ENCODE results near the gene KCTD20. TPM values are rescaled to one million over a fixed set of nuclear protein-coding genes. Genes with fewer than 3 reads are reported as not detected.

The KCTD20 gene
- total and polyA plus RNA-seq, 10 of the 15 experiments (the other 5 are each of a cell fraction or from before 2014, with no cell fraction given): 18.1 to 77.0 (median 50.5) TPM

DNA sequence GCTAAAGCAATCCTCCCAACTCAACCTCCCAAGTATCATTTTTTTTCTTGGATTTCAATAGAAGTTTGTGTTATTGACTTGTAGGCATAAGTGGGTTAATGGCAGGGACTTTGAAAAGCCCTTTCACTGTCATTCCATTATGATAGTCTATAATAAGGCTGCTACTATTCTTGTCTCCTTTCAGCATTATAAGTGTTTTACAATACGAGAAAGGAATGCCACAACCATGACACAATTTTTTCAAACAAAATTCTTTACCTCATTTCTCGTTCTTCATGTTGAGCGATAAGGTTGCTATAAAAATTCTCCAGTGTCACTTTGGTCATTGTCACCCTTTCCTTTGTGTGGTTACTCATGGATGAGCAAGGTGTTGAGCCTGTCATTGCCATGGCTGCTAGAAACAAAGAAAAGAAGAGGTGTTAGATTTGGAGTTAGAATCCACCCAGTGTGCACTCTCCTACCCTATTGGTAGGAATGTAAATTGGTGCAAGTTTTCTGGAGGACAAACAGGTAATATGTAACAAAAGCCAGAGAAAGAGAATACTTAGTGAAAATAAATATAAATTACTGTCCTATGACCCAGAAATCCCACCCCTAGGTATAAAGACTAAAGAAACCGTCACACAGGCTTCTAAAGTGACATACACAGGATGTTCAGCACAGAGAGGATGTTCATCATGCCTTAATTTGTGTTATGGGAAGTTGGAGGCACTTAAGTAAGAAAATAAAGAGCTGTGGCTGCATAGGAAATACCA lies 97.2 kb downstream of the KCTD20 start:
- Histone ChIP-seq H3K4me1 (ENCODE audit: control insufficient read depth, insufficient read depth, low read length) (peaks cover 11% of the 10 kb centered on the region), H3K27ac (ENCODE audit: control insufficient read depth, insufficient read depth) (no peak overlapping the region), H3K9ac (ENCODE audit: control insufficient read depth, insufficient read depth, low read length) (no peak overlapping the region), H3K9me3 (replicated peaks; ENCODE audit: control insufficient read depth, insufficient read depth, low read length) (no peaks in the 10 kb centered on the region), H4K20me1 (ENCODE audit: control insufficient read depth, insufficient read depth) (no peaks in the 10 kb centered on the region), H3K36me3 (ENCODE audit: control insufficient read depth in 2 of 2, insufficient read depth in 2 of 2, low read length in 1 of 2) (peaks cover 0 to 17% of the 10 kb centered on the region in 2 experiments; a peak in 2 of 4 replicates), H3K27me3 (replicated peaks in 1 of 2; ENCODE audit: control insufficient read depth in 2 of 2, insufficient read depth in 2 of 2, low read length in 1 of 2) (no peaks in the 10 kb centered on the region), H3K4me3 (no peak overlapping the region), H2AFZ (ENCODE audit: control insufficient read depth, low read depth, low read length) (no peak overlapping the region), H3K4me2 (ENCODE audit: control insufficient read depth, insufficient read depth) (no peak overlapping the region), H3K79me2 (ENCODE audit: control insufficient read depth, insufficient read depth, low read length) (peaks cover 18% of the 10 kb centered on the region)
- FAIRE-seq: no peak
- ChIA-PET SMC1A (ENCODE audit: uncharacterized antibody, unreplicated experiment) (interaction anchor here (1.2 kb wide), 1 partner anchor 24 kb away, joined by 3 read pairs; no protein-coding TSS in a partner anchor), POLR2A (interaction anchor here (0.7 kb wide), 1 partner anchor 36 kb away, joined by 3 read pairs; no protein-coding TSS in a partner anchor), RAD21 (ENCODE audit: unreplicated experiment) (no interaction called here), CTCF (interaction anchor here (0.6 to 0.9 kb wide), 2 partner anchors 31 to 613 kb away, joined by 3 read pairs; no protein-coding TSS in a partner anchor)
- no peak for ATAC-seq
- TF ChIP-seq, protein P1, sequence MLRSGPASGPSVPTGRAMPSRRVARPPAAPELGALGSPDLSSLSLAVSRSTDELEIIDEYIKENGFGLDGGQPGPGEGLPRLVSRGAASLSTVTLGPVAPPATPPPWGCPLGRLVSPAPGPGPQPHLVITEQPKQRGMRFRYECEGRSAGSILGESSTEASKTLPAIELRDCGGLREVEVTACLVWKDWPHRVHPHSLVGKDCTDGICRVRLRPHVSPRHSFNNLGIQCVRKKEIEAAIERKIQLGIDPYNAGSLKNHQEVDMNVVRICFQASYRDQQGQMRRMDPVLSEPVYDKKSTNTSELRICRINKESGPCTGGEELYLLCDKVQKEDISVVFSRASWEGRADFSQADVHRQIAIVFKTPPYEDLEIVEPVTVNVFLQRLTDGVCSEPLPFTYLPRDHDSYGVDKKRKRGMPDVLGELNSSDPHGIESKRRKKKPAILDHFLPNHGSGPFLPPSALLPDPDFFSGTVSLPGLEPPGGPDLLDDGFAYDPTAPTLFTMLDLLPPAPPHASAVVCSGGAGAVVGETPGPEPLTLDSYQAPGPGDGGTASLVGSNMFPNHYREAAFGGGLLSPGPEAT (IDR thresholded peaks at IDR 0.05; ENCODE audit: low read depth): no peak
- TF ChIP-seq BCL3 (IDR thresholded peaks at IDR 0.05; ENCODE audit: borderline replicate concordance, insufficient read depth, low read depth, low read length, poor library complexity, severe bottlenecking) (peak; percentile 62), ATF7 (IDR thresholded peaks at IDR 0.05; ENCODE audit: low read depth) (no peak), TARDBP (IDR thresholded peaks at IDR 0.05; ENCODE audit: borderline replicate concordance) (no peak)
- WGBS (ENCODE audit: insufficient coverage, insufficient replicate concordance, low lambda C conversion rate, missing lambda C conversion rate): 99% methylated on average over 4 of the region's 4 CpGs
- in situ Hi-C loops (cut with MboI) (no loop called here), intact Hi-C loops (cut with micrococcal nuclease; ENCODE audit: unreplicated experiment) (no loop called here)
- BruUV-seq (replicated peaks): no TSS peak
- no peak for DNase-seq (ENCODE audit: low read depth, low spot score)

Small RNA genes lying within 50 kb of the gene (small RNA-seq; reads per million reads assigned to genes)
- gene RN7SL502P: not detected

Other genes starting within 250 kb of the KCTD20 start
Only the 7 nearest of the 8 such genes appear.
- not detected in 2 replicates for gene PNPLA1, start 172.9 kb upstream of the KCTD20 start, total RNA-seq (2014; rRNA removed)
- gene PNPLA1, start 172.9 kb upstream of the KCTD20 start, total RNA-seq (2014; rRNA removed; fragmentation: Illumina TruSeq; extraction: Trizol): not detected in 2 replicates
- not detected in 2 replicates for gene PNPLA1, start 172.9 kb upstream of the KCTD20 start, total RNA-seq (2021)
- not detected in 2 replicates for gene PNPLA1, start 172.9 kb upstream of the KCTD20 start, polyA plus RNA-seq (2011; rRNA removed)
- 0.04 TPM in 1 of 2 replicates, not detected in the other for gene PNPLA1, start 172.9 kb upstream of the KCTD20 start, polyA plus RNA-seq (2014; fragmentation: Illumina TruSeq; extraction: Trizol)
- gene PNPLA1, start 172.9 kb upstream of the KCTD20 start, polyA plus RNA-seq (2014; fragmentation: Nextera tagmentation; extraction: Ambion mirVana): not detected
- gene PNPLA1, start 172.9 kb upstream of the KCTD20 start, polyA plus RNA-seq (2014; rRNA removed): not detected in 2 replicates
- not detected for gene PNPLA1, start 172.9 kb upstream of the KCTD20 start, polyA plus RNA-seq (2016; fragmentation: Nextera tagmentation; extraction: Ambion mirVana)
- 0.05 and 0.06 TPM in 2 replicates for gene BNIP5, start 106.1 kb upstream of the KCTD20 start, total RNA-seq (2014; rRNA removed)
- gene BNIP5, start 106.1 kb upstream of the KCTD20 start, total RNA-seq (2014; rRNA removed; fragmentation: Illumina TruSeq; extraction: Trizol): 0.04 and 0.09 TPM in 2 replicates
- gene BNIP5, start 106.1 kb upstream of the KCTD20 start, total RNA-seq (2021): 0.08 and 0.13 TPM in 2 replicates
- gene BNIP5, start 106.1 kb upstream of the KCTD20 start, polyA plus RNA-seq (2011; rRNA removed): 0.36 and 0.68 TPM in 2 replicates
- gene BNIP5, start 106.1 kb upstream of the KCTD20 start, polyA plus RNA-seq (2014; fragmentation: Illumina TruSeq; extraction: Trizol): 0.09 and 0.16 TPM in 2 replicates
- under 1 TPM in 1 of 2 experiments, not detected in 1; 0.02 TPM for gene BNIP5, start 106.1 kb upstream of the KCTD20 start, polyA plus RNA-seq (2014; fragmentation: Nextera tagmentation; extraction: Ambion mirVana)
- gene BNIP5, start 106.1 kb upstream of the KCTD20 start, polyA plus RNA-seq (2014; rRNA removed): 0.03 and 0.04 TPM in 2 replicates
- gene BNIP5, start 106.1 kb upstream of the KCTD20 start, polyA plus RNA-seq (2016; fragmentation: Nextera tagmentation; extraction: Ambion mirVana): under 1 TPM in 1 of 2 experiments, not detected in 1; 0.04 TPM
- 1.8 and 2.6 TPM in 2 replicates for gene ETV7, start 55.3 kb upstream of the KCTD20 start, total RNA-seq (2014; rRNA removed)
- 1.1 and 1.3 TPM in 2 replicates for gene ETV7, start 55.3 kb upstream of the KCTD20 start, total RNA-seq (2014; rRNA removed; fragmentation: Illumina TruSeq; extraction: Trizol)
- 1.6 and 1.9 TPM in 2 replicates for gene ETV7, start 55.3 kb upstream of the KCTD20 start, total RNA-seq (2021)
- gene ETV7, start 55.3 kb upstream of the KCTD20 start, polyA plus RNA-seq (2011; rRNA removed): 0.04 TPM in 1 of 2 replicates, not detected in the other
- gene ETV7, start 55.3 kb upstream of the KCTD20 start, polyA plus RNA-seq (2014; fragmentation: Illumina TruSeq; extraction: Trizol): 1.3 TPM in 2 replicates
- gene ETV7, start 55.3 kb upstream of the KCTD20 start, polyA plus RNA-seq (2014; fragmentation: Nextera tagmentation; extraction: Ambion mirVana): under 1 TPM; 0.23 to 0.27 TPM
- gene ETV7, start 55.3 kb upstream of the KCTD20 start, polyA plus RNA-seq (2014; rRNA removed): 1.8 and 2.1 TPM in 2 replicates
- gene ETV7, start 55.3 kb upstream of the KCTD20 start, polyA plus RNA-seq (2016; fragmentation: Nextera tagmentation; extraction: Ambion mirVana): 1 to 10 TPM; 1.2 to 1.5 TPM
- 0.27 and 0.45 TPM in 2 replicates for gene PXT1, start 146 bp upstream of the KCTD20 start, total RNA-seq (2014; rRNA removed)
- 0.23 and 0.27 TPM in 2 replicates for gene PXT1, start 146 bp upstream of the KCTD20 start, total RNA-seq (2014; rRNA removed; fragmentation: Illumina TruSeq; extraction: Trizol)
- 0.21 and 0.38 TPM in 2 replicates for gene PXT1, start 146 bp upstream of the KCTD20 start, total RNA-seq (2021)
- gene PXT1, start 146 bp upstream of the KCTD20 start, polyA plus RNA-seq (2011; rRNA removed): 0.24 and 0.31 TPM in 2 replicates
- 1.3 and 2.1 TPM in 2 replicates for gene PXT1, start 146 bp upstream of the KCTD20 start, polyA plus RNA-seq (2014; fragmentation: Illumina TruSeq; extraction: Trizol)
- gene PXT1, start 146 bp upstream of the KCTD20 start, polyA plus RNA-seq (2014; fragmentation: Nextera tagmentation; extraction: Ambion mirVana): under 1 TPM; 0.52 to 0.60 TPM
- 0.39 and 0.49 TPM in 2 replicates for gene PXT1, start 146 bp upstream of the KCTD20 start, polyA plus RNA-seq (2014; rRNA removed)
- 1 to 10 TPM; 2.5 to 2.9 TPM for gene PXT1, start 146 bp upstream of the KCTD20 start, polyA plus RNA-seq (2016; fragmentation: Nextera tagmentation; extraction: Ambion mirVana)
- 9.4 and 10.5 TPM in 2 replicates for gene STK38, start 104.5 kb downstream of the KCTD20 start, total RNA-seq (2014; rRNA removed)
- gene STK38, start 104.5 kb downstream of the KCTD20 start, total RNA-seq (2014; rRNA removed; fragmentation: Illumina TruSeq; extraction: Trizol): 13.6 and 13.7 TPM in 2 replicates
- gene STK38, start 104.5 kb downstream of the KCTD20 start, total RNA-seq (2021): 13.1 and 15.4 TPM in 2 replicates
- 13.5 and 17.0 TPM in 2 replicates for gene STK38, start 104.5 kb downstream of the KCTD20 start, polyA plus RNA-seq (2011; rRNA removed)
- 18.7 and 22.1 TPM in 2 replicates for gene STK38, start 104.5 kb downstream of the KCTD20 start, polyA plus RNA-seq (2014; fragmentation: Illumina TruSeq; extraction: Trizol)
- gene STK38, start 104.5 kb downstream of the KCTD20 start, polyA plus RNA-seq (2014; fragmentation: Nextera tagmentation; extraction: Ambion mirVana): 1 to 10 TPM; 4.1 to 6.6 TPM
- 11.2 and 11.8 TPM in 2 replicates for gene STK38, start 104.5 kb downstream of the KCTD20 start, polyA plus RNA-seq (2014; rRNA removed)
- 10 to 100 TPM; 17.1 to 17.5 TPM for gene STK38, start 104.5 kb downstream of the KCTD20 start, polyA plus RNA-seq (2016; fragmentation: Nextera tagmentation; extraction: Ambion mirVana)
- 195 and 229 TPM in 2 replicates for gene SRSF3, start 151.4 kb downstream of the KCTD20 start, total RNA-seq (2014; rRNA removed)
- gene SRSF3, start 151.4 kb downstream of the KCTD20 start, total RNA-seq (2014; rRNA removed; fragmentation: Illumina TruSeq; extraction: Trizol): 240 and 256 TPM in 2 replicates
- 456 and 467 TPM in 2 replicates for gene SRSF3, start 151.4 kb downstream of the KCTD20 start, total RNA-seq (2021)
- gene SRSF3, start 151.4 kb downstream of the KCTD20 start, polyA plus RNA-seq (2011; rRNA removed): 499 and 606 TPM in 2 replicates
- 314 and 338 TPM in 2 replicates for gene SRSF3, start 151.4 kb downstream of the KCTD20 start, polyA plus RNA-seq (2014; fragmentation: Illumina TruSeq; extraction: Trizol)
- 1,000 to 10,000 TPM in 1 of 2 experiments, 100 to 1,000 TPM in 1; 971 to 1,377 TPM for gene SRSF3, start 151.4 kb downstream of the KCTD20 start, polyA plus RNA-seq (2014; fragmentation: Nextera tagmentation; extraction: Ambion mirVana)
- 482 and 486 TPM in 2 replicates for gene SRSF3, start 151.4 kb downstream of the KCTD20 start, polyA plus RNA-seq (2014; rRNA removed)
- 100 to 1,000 TPM; 569 to 577 TPM for gene SRSF3, start 151.4 kb downstream of the KCTD20 start, polyA plus RNA-seq (2016; fragmentation: Nextera tagmentation; extraction: Ambion mirVana)
- gene CDKN1A, start 235.7 kb downstream of the KCTD20 start, total RNA-seq (2014; rRNA removed): 186 and 198 TPM in 2 replicates
- gene CDKN1A, start 235.7 kb downstream of the KCTD20 start, total RNA-seq (2014; rRNA removed; fragmentation: Illumina TruSeq; extraction: Trizol): 139 and 144 TPM in 2 replicates
- 315 and 321 TPM in 2 replicates for gene CDKN1A, start 235.7 kb downstream of the KCTD20 start, total RNA-seq (2021)
- 103 and 200 TPM in 2 replicates for gene CDKN1A, start 235.7 kb downstream of the KCTD20 start, polyA plus RNA-seq (2011; rRNA removed)
- 154 and 232 TPM in 2 replicates for gene CDKN1A, start 235.7 kb downstream of the KCTD20 start, polyA plus RNA-seq (2014; fragmentation: Illumina TruSeq; extraction: Trizol)
- gene CDKN1A, start 235.7 kb downstream of the KCTD20 start, polyA plus RNA-seq (2014; fragmentation: Nextera tagmentation; extraction: Ambion mirVana): 10 to 100 TPM; 25.2 to 48.4 TPM
- gene CDKN1A, start 235.7 kb downstream of the KCTD20 start, polyA plus RNA-seq (2014; rRNA removed): 330 and 358 TPM in 2 replicates
- gene CDKN1A, start 235.7 kb downstream of the KCTD20 start, polyA plus RNA-seq (2016; fragmentation: Nextera tagmentation; extraction: Ambion mirVana): 100 to 1,000 TPM; 604 to 637 TPM